HG03442 (cell line): ENCODE data around the gene PDGFRA.

Experiments
- ATAC-seq: cut with Tn5 transposase; IDR thresholded peaks from one replicate; pipeline ENCODE4 v1.9.1; 2021; ENCODE audit warnings: mild to moderate bottlenecking, moderate library complexity; ENCODE audit not compliant: unreplicated experiment

The PDGFRA gene

GRCh38 chr4:54255881-54256280 is 26.8 kb downstream of the PDGFRA start:
- ATAC-seq, result no peak

- no peak for ATAC-seq
Measured at GRCh38 chr4:54256491-54257486, 27.7 kb downstream of the PDGFRA start.

GRCh38 chr4:54265366-54265765 is 36.3 kb downstream of the PDGFRA start:
- no peak for ATAC-seq

GRCh38 chr4:54268151-54268550 is 39.1 kb downstream of the PDGFRA start:
- no peak for ATAC-seq

GRCh38 chr4:54271464-54271863 is 42.4 kb downstream of the PDGFRA start:
- no peak for ATAC-seq

DNA sequence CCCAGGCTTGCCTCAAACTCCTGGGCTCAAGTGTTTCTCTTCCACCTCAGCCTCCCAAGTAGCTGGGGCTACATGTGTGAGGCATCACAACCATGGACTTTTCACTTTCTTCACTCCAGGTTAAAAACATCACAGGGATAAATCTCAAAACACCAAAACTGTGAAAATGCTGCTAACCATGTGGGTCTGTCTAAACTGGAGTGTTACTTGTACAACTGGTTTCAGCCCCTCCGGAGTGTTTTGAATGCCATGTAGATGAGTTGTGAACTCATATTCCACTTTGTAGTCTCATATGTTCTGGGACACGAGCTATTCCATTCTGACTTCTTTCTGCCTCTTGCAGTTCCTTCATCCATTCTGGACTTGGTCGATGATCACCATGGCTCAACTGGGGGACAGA is 43.0 kb downstream of the PDGFRA start:
- no peak for ATAC-seq

DNA sequence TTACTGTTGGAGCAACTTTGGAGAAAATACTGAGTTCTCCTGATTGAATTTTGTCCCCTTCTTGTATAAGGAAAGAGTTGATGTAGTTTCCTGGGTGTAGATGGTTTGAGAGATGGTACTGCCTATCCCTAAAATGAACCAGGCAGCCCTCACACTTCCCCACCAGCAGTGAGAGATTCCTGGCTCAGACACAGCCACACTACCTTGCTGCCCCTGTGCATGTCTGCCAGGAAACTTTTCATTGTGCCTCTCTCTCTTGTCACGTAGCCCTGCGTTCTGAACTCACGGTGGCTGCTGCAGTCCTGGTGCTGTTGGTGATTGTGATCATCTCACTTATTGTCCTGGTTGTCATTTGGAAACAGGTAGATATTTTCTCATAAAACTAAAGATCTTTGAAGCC is 45.2 kb downstream of the PDGFRA start:
- ATAC-seq, result no peak

GRCh38 chr4:54274795-54275665 is 45.9 kb downstream of the PDGFRA start:
- no peak for ATAC-seq

- ATAC-seq, result no peak
Measured at GRCh38 chr4:54276641-54277430, 47.7 kb downstream of the PDGFRA start.

GRCh38 chr4:54277691-54278090 is 48.6 kb downstream of the PDGFRA start:
- ATAC-seq, result peak; percentile 67

DNA sequence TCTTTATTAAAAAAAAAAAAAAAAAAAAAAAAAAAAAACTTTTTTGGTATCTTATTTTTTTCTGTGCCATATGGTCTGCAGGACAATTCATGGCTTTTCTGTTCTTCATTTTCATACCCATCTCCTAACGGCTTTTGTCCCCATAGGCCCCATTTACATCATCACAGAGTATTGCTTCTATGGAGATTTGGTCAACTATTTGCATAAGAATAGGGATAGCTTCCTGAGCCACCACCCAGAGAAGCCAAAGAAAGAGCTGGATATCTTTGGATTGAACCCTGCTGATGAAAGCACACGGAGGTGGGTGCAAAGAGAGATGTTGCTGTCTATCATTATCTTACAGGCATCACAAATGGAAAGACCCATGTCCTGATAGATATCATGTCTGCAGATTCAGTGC is 49.1 kb downstream of the PDGFRA start:
- ATAC-seq, result no peak

GRCh38 chr4:54281054-54281766 is 52.1 kb downstream of the PDGFRA start:
- ATAC-seq, result no peak

- ATAC-seq, result no peak
Measured at GRCh38 chr4:54282837-54283236, 53.7 kb downstream of the PDGFRA start.

- no peak for ATAC-seq
Measured at GRCh38 chr4:54289316-54289715, 60.2 kb downstream of the PDGFRA start.

GRCh38 chr4:54290980-54291379 is 61.9 kb downstream of the PDGFRA start:
- no peak for ATAC-seq

DNA sequence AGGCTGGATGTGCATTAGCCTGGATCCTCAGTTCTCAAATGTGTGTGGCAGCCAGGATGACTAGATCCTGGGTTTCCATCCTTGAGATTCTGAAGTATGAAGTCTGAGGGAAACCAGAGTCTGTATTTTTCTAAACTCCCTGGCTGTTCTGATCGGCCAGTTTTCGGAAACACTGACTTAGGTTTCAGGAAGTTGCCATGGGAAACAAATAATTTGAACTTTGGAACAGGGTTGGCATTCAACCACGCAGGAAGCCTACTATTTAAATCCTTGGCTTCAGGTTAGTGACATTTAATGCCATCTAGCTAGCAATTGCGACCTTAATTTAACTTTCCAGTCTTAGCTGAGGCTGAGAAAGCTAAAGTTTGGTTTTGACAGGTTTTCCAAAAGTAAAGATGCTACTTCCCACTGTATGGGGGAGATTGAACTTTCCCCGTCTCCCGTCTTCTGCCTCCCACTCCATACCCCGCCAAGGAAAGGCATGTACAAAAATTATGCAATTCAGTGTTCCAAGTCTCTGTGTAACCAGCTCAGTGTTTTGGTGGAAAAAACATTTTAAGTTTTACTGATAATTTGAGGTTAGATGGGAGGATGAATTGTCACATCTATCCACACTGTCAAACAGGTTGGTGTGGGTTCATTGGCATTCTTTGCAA is 67.6 kb downstream of the PDGFRA start:
- no peak for ATAC-seq

DNA sequence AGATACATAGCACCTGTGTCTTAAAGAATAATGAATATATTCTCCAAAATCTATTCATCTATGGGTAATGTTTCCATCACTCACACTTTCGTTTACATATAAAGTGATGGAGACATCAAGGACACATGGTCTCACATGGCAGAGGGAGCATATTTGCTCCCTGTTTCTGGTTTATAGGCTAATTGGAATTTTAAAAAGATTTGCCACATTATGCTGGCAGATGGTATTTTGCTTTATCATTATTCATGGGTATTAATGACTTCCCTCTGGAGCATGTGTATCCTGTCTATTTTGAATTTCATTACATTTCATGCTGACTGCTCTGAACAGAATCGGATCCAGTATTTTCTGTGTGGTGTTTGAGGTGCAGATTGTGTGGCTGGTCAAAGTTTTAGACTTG is 79.0 kb downstream of the PDGFRA start:
- no peak for ATAC-seq

DNA sequence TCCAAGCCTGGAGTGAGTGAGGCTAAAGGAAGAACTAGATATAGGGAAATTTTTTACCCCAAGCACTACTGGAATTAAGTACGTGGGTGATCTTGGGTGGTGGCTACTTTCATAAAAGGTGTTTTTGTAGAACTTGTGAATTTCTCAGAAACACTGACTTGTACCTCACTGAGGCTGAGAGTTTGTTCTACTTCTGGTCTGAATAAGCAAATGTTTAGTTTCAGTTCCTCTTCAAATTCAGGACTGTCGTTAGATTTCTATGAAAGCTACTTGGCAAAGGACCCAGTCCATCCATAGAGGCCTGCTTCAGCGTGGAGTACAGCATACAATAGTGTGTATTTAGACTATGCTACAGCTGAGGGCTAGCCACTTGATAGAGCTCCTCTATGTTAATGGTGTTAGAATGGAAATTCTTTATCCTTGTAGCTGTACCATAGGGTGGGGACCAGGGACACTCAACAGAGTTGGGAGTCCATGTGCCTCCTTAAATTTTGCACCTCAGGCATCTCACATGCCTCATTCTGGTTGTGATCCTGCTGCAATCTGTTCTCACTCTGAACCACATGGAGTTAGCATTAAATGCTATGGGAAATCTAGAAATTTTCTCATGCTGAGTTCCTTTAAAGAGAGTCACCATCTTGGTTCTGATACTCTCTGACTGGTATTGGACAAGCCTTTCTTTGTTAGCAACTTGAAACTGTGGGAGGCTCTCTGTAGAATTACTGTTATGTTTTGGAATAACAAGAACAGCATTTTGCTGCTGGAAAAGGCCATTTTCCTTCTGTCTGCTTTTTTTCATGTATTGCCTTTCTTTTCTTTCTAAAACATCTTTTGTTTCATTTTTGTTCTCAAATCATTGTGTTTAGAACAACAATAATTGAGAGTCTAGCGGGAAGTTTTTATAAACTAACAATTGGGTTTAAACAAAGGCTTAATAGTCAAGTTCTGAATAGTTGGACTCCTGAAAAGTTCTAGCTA is 86.8 kb downstream of the PDGFRA start:
- peak; percentile 97 for ATAC-seq

GRCh38 chr4:54317690-54318089 is 88.6 kb downstream of the PDGFRA start:
- no peak for ATAC-seq
